CD4-positive, alpha-beta T cell treated with Interleukin-12 subunit alpha and Interleukin-12 subunit beta, for 1 hour (primary cell): ENCODE measurements around the gene PPP2R2C.

Source experiments
- DNase-seq: peaks from one replicate; pipeline ENCODE4 v3.0.0-alpha.2; 2020

PPP2R2C gene

GRCh38 chr4:6375620-6376295 lies 96.7 kb downstream of the PPP2R2C start:
- no peak for DNase-seq

GRCh38 chr4:6374575-6374974 lies 97.8 kb downstream of the PPP2R2C start:
- no peak for DNase-seq

- no peak for DNase-seq
These were observed 98.6 kb downstream of the PPP2R2C start for GRCh38 chr4:6373541-6374410.

GRCh38 chr4:6372649-6373525 lies 99.5 kb downstream of the PPP2R2C start:
- DNase-seq, result peak; percentile 36

GRCh38 chr4:6371812-6372211 lies 100.6 kb downstream of the PPP2R2C start:
- DNase-seq, result no peak

- no peak for DNase-seq
These were observed 101.1 kb downstream of the PPP2R2C start for GRCh38 chr4:6371271-6371670.

GRCh38 chr4:6369924-6370645 lies 102.3 kb downstream of the PPP2R2C start:
- DNase-seq, result no peak

GRCh38 chr4:6369511-6369910 lies 102.9 kb downstream of the PPP2R2C start:
- no peak for DNase-seq

- DNase-seq, result no peak
These were observed 103.4 kb downstream of the PPP2R2C start for GRCh38 chr4:6369035-6369434.

GRCh38 chr4:6368601-6369000 lies 103.8 kb downstream of the PPP2R2C start:
- no peak for DNase-seq

- no peak for DNase-seq
These were observed 104.3 kb downstream of the PPP2R2C start for GRCh38 chr4:6368096-6368495.

- no peak for DNase-seq
These were observed 105.0 kb downstream of the PPP2R2C start for GRCh38 chr4:6367371-6367851.

GRCh38 chr4:6366581-6366980 lies 105.8 kb downstream of the PPP2R2C start:
- DNase-seq, result no peak

GRCh38 chr4:6365545-6366086 lies 106.8 kb downstream of the PPP2R2C start:
- no peak for DNase-seq

- no peak for DNase-seq
These were observed 107.8 kb downstream of the PPP2R2C start for GRCh38 chr4:6364581-6364980.

- no peak for DNase-seq
These were observed 108.3 kb downstream of the PPP2R2C start for GRCh38 chr4:6364146-6364545.

GRCh38 chr4:6362896-6363295 lies 109.5 kb downstream of the PPP2R2C start:
- DNase-seq, result no peak

- DNase-seq, result no peak
These were observed 110.0 kb downstream of the PPP2R2C start for GRCh38 chr4:6362243-6362885.

- DNase-seq, result no peak
These were observed 111.2 kb downstream of the PPP2R2C start for GRCh38 chr4:6361076-6361784.

GRCh38 chr4:6360385-6360784 lies 112.0 kb downstream of the PPP2R2C start:
- no peak for DNase-seq
